Aorta (tissue), 5 donors: ENCODE data around the gene RIPOR1. TPM values are rescaled to one million over a fixed set of nuclear protein-coding genes. Genes with fewer than 3 reads are reported as not detected.
"Not testable (repeated sequence)": the region's sequence is repeated elsewhere in the genome, so short reads cannot be mapped to it uniquely, and the experiment has no call there.

ENCODE experiments used
- ATAC-seq: fragments of 200-7000 bp; cut with Tn5 transposase; one replicate; pipeline ENCODE4 v1.9.1; 2022; ENCODE audit warnings: moderate library complexity; ENCODE audit not compliant: low FRiP score
- DNase-seq, 2 donors: peaks; one replicate each; pipeline ENCODE4 v3.0.0-alpha.2; 2020
- H3K27ac ChIP-seq, 2 donors: one replicate each; pipeline ENCODE4 v1.5.1; 2013; ENCODE audit warnings: low read length in 2 of 2, mild to moderate bottlenecking in 2 of 2, moderate library complexity in 2 of 2, control low read depth in 1 of 2, inconsistent platforms in 1 of 2, low read depth in 1 of 2
- H3K27me3 ChIP-seq, 2 donors: one replicate each; pipeline ENCODE4 v1.6.1; 2013; ENCODE audit warnings: control low read depth in 1 of 2, low read length in 1 of 2, mild to moderate bottlenecking in 1 of 2, moderate library complexity in 1 of 2; ENCODE audit not compliant: insufficient read depth in 2 of 2, control insufficient read depth in 1 of 2
- H3K36me3 ChIP-seq, 2 donors: one replicate each; pipeline ENCODE4 v1.6.1; 2013; ENCODE audit warnings: control low read depth in 1 of 2, low read length in 1 of 2, mild to moderate bottlenecking in 1 of 2; ENCODE audit not compliant: insufficient read depth in 2 of 2, control insufficient read depth in 1 of 2
- H3K4me1 ChIP-seq, 2 donors: one replicate each; pipeline ENCODE4 v1.6.1; 2013; ENCODE audit warnings: low read length in 2 of 2, control low read depth in 1 of 2, mild to moderate bottlenecking in 1 of 2, moderate library complexity in 1 of 2; ENCODE audit not compliant: insufficient read depth in 2 of 2, control insufficient read depth in 1 of 2
- H3K4me3 ChIP-seq, 2 donors: one replicate each; pipeline ENCODE4 v1.5.1; 2013; ENCODE audit warnings: low read length in 2 of 2, control low read depth in 1 of 2, mild to moderate bottlenecking in 1 of 2
- H3K9me3 ChIP-seq: one replicate; pipeline ENCODE4 v1.6.1; 2013; ENCODE audit warnings: mild to moderate bottlenecking, low read length; ENCODE audit not compliant: control insufficient read depth
- WGBS, 2 donors: extraction: QIAGEN DNeasy Blood & Tissue Kit; methylation state at CpG; one replicate each; pipeline ENCODE4 v1.1.7; 2013; 5-methylcytosine and 5-hydroxymethylcytosine counted together
- intact Hi-C, 2 donors: fragments of 100-400 bp; cut with DNase I; formaldehyde crosslinking; loops; one replicate each; pipeline versions ENCODE4 v1.14.2 to v1.15.0; 2022
- polyA plus RNA-seq, 2 donors: library from polyadenylated mRNA; stranded (reverse); fragments of 200-250 nt; gene quantifications; one replicate each; pipeline ENCODE4 v1.2.3, GENCODE V29; 2013
- total RNA-seq, 2 donors: library from RNA; stranded (reverse); fragmentation: NEBNext Ultra II Directional; extraction: Animal tissue kit (Norgen Biotek cat#: 25700); gene quantifications; one replicate each; pipeline ENCODE4 v1.2.1, GENCODE V29; 2021
- donor health status: healthy with polysubstance abuse.
- donor health status: Bipolar disorder and iron deficiency.
- donor health status: DM: no; HTN: no; CAD: no.
- donor health status: DM: no; HTN: no; CAD: no.
- donor health status: DM: yes; HTN: yes; CAD: no.

The RIPOR1 gene
- total and polyA plus RNA-seq, 4 donors, result 22.7 to 120 (median 85.5) TPM

DNA sequence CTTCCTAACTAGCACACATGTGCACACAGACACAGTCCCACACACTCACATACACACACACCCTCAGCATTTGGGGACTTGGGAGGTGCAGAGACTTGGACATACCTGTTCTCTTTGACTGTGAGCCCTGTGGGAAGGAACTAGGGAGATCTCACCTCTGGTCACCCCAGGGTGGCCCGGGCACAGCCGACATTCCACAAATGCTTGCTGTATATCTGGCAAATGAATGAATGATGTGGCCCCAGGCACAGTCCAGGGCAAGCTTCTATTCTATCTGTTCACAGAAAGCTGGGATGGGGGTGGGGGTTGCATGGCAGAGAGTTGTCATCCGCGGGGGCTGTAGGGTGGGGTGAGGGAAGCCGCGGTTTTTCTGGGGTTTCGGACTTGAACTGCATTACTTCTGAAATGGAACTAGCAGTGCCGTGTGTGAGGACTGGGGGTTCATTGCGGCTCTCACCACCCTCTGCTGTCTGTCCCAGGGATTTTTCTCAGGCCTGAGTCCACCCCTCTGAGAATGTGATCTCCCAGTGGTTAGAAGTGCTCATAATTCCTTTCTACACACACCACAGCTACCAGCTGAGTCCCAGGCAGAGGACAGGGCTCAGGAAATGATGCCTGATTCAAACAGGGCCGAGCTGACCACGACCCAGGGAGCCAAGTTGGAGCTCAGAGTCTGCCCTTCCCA lies 3.3 kb upstream of the RIPOR1 start:
- WGBS, 2 donors, result 73 to 75% methylated on average over 11 of the region's 11 CpGs
- H3K9me3 ChIP-seq, result no peaks in the 10 kb centered on the region
- intact Hi-C loops, result loop anchor here in 1 of 2 donors (5.0 kb wide), 1 partner anchor 37 kb away; the partner anchor contains the start of gene CTCF
- no peak overlapping the region for H3K27ac ChIP-seq
- H3K27me3 ChIP-seq, result no peaks in the 10 kb centered on the region
- no peak overlapping the region for H3K4me3 ChIP-seq
- no peaks in the 10 kb centered on the region for H3K36me3 ChIP-seq
- H3K4me1 ChIP-seq, result no peaks in the 10 kb centered on the region
- no peak for ATAC-seq
- DNase-seq, result no peak

DNA sequence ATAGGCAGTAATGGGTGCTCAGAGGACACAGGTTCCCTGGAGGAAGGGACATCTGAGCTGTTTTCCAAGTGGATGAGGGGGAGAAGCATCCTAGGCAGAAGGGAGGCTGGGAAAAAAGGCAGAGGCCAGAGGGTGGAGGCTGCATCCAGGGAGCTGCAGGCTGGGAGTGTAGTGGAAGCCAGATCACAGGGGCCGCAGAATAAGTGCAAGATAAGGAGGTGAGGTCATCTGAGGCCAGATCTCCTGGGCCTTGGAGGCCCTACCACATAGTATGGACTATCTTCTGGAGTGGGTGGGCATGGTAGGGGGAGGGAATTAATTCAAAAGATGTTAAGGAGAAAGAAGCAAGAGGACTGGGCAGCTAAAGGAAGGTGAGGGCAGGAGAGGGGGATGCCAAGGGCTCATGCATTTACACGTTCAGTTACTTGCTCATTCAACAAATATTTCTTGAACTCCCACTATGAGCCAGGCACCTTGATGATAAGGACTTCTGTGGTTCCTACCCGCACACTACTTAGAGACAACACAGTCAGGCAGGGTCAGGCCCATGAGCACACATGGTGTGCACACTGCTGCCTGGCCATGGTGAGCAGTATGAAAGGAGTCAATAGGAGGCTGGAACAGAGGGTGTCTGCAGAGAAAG lies 2.4 kb upstream of the RIPOR1 start:
- no peaks in the 10 kb centered on the region for H3K36me3 ChIP-seq
- H3K27ac ChIP-seq, result no peak overlapping the region
- intact Hi-C loops, result loop anchor here in 1 of 2 donors (5.0 kb wide), 1 partner anchor 36 kb away; the partner anchor contains the start of gene CTCF
- no peaks in the 10 kb centered on the region for H3K27me3 ChIP-seq
- DNase-seq, result no peak
- no peak for ATAC-seq
- no peak overlapping the region for H3K4me3 ChIP-seq
- no peaks in the 10 kb centered on the region for H3K4me1 ChIP-seq
- WGBS, 2 donors, result 58 to 70% methylated on average over 3 of the region's 3 CpGs
- no peaks in the 10 kb centered on the region for H3K9me3 ChIP-seq

DNA sequence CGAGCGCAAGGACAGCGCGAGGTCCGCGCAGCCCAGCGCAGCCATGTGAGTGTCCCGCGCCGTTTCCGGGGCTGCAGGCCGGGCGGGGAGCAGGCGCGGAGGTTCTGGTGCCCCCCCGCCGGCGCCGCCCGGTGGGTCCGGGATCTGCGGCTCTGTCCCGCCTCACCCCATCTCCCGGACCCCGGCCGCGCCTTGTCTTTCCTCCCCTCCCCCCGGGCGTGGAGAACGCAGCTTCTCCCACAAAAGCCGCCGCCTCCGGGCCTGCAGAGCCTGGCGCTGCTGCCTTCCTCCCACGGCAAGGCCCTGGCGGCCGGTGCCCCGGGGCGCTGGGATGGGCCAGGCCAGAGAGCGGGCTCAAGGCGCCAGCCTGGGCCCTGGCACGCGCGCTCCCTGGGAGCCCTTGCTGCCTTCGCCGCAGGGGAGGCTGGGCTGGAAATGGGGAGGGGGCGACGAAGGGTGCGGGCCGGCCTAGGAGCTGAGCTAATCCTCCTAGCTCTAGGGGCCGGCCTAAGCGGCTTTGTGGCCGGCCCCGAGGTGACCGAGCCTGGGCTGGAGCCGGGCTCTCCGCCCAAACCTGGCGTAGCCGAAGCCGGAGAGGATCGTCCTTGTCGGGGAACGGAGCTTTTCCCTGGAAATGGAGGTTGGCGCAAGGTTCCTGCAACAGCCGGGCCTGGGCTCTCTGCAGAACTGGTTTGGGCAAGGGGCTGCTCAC lies 397 bp downstream of the RIPOR1 start:
- Histone ChIP-seq H3K4me3 (peak overlapping the region; percentile 84 to 93), H3K27ac (peak overlapping the region; percentile 66 to 73), H3K4me1 (no peaks in the 10 kb centered on the region), H3K9me3 (no peaks in the 10 kb centered on the region), H3K36me3 (no peaks in the 10 kb centered on the region), H3K27me3 (no peaks in the 10 kb centered on the region)
- ATAC-seq (peak; percentile 31), DNase-seq (peak in 1 of 2 donors; percentile 86)
- WGBS, 2 donors, result 0 to 1% methylated on average over 50 to 65 of the region's 65 CpGs
- intact Hi-C loops, result loop anchor here (2.0 to 5.0 kb wide), 2 partner anchors 33 to 34 kb away; partner anchors contain the start of gene CTCF (in 2 of the 2)

DNA sequence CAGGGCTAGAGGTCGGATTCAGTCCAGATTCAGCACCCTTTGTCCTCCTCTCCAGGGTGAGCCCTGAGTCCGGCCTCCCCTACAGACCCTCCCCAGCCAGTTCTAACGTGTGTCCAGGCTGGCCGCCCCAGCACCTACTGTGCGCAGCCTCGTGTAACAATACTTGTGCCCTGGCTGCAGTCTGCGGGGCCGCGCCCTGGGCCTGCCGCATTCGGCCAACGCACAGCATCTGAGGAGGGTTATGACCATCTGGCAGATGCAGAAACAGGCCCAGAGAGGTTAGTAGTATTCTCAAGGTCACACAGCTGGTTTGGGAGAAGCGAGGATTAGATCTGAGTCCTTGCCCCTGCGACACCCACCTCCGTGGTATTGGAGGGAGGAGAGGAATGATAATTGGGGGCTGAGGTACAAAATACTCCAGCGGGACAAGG lies 968 bp downstream of the RIPOR1 start:
- intact Hi-C loops, result loop anchor here (2.0 to 5.0 kb wide), 2 partner anchors 33 kb away; partner anchors contain the start of gene CTCF (in 2 of the 2)
- Histone ChIP-seq H3K4me1 (no peaks in the 10 kb centered on the region), H3K4me3 (peak overlapping the region; percentile 84 to 93), H3K36me3 (no peaks in the 10 kb centered on the region), H3K9me3 (no peaks in the 10 kb centered on the region), H3K27me3 (no peaks in the 10 kb centered on the region), H3K27ac (peak overlapping the region; percentile 23 to 66)
- peak; percentile 15 for ATAC-seq
- 0 to 2% methylated on average over 16 of the region's 16 CpGs for WGBS, 2 donors
- no peak for DNase-seq

DNA sequence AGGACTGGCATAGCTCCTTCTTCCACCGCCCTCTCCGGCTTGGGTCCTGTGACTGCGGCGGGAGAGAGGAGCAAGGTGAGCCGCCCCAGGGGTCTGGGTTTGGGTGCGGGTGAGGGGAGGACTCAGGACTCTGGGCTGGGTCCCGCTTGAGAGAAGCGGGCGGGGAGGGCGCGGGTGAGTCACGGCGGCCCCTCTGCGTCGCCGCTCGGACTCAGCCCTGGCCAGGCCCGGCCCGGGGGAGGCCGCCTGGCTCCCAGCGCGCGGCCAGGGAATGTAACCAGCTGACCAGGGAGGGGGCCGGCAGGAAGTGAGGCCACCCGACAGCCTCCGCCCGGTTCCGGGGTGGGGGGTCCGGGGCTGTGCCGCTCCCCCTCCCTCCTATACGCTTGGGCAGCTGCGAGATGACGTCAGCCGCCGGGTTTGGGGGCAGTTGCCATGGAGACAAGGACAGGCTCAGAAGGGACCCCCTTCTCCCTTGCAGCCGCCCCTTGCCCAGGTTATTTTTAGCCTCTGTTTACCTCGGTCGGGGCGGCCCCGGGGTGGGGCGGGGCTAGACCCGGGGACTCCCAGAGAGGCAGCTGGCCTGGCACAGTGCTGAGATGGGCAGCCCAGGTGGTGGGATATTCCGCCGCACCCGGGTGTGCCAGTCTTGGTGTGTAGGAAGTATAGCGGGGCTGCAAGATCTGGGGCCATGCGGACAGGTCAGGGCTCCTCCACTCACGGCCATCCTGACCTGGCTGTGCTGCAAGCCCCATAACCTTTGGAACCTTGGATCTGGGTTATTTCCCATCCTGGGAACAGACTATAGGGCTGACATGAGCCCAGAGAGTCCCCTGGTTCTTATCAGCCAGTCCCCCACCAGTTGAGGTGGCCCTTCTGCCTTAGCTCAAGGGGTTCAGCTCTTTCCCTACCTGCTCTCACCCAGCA lies 1.6 kb downstream of the RIPOR1 start:
- Histone ChIP-seq H3K27ac (peak overlapping the region; percentile 23 to 70), H3K27me3 (no peaks in the 10 kb centered on the region), H3K4me3 (peak overlapping the region; percentile 84 to 93), H3K36me3 (no peaks in the 10 kb centered on the region), H3K4me1 (no peaks in the 10 kb centered on the region), H3K9me3 (no peaks in the 10 kb centered on the region)
- intact Hi-C loops, result no loop called here
- ATAC-seq (peak; percentile 87), DNase-seq (peak; percentile 93 to 95)
- 1 to 4% methylated on average over 35 to 48 of the region's 48 CpGs for WGBS, 2 donors

DNA sequence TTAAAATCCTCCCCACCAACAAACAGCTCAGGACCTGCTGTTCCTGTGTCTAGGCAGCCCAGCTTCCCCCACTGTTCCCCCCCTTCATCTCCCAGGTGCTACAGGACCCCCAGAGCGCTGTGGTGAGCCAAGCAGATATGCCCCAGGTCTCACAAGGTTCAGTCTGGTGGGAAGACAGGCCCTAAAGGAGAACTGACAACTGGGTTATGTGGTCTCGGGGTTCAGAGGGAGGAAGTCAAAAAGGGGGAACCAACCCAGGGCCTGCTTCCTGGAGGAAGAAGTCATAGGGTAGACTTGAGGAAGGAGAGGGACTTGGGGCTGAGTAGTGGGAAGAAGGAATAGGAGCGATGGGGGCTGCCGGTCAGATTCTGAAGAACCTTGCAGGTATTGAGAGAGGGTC lies 2.6 kb downstream of the RIPOR1 start:
- WGBS, 2 donors, result 82 to 85% methylated on average over 4 of the region's 4 CpGs
- Histone ChIP-seq H3K27ac (peak overlapping the region in 1 of 2 donors; percentile 4), H3K36me3 (no peaks in the 10 kb centered on the region), H3K4me3 (no peak overlapping the region), H3K4me1 (no peaks in the 10 kb centered on the region), H3K27me3 (no peaks in the 10 kb centered on the region), H3K9me3 (no peaks in the 10 kb centered on the region)
- ATAC-seq, result no peak
- DNase-seq, result no peak
- intact Hi-C loops, result no loop called here

DNA sequence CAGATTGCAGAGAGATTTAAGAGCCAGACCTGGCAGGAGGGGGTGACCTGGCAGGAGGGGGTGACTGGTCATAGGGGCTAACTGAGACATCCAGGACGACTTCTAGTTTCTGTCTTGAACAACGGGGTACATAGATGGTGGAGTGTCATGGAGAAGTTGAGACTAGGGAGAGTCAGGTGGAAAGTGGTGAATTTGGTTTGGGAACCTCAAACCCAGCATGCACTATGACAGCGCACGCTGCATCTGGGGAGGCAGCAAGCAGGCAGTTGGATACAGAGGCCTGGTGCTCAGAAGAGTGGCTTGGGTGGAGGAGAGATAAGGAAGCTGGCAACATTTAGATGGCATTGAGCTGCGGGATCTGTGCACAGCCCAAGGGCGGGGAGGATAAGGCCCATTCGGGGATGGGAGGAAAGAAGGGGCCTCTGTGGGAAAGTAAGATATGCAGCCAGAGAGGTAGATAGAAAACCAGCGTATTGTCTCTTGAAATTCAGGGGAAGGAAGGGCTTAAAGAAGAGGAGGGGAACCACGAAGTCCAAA lies 4.5 kb downstream of the RIPOR1 start:
- H3K4me3 ChIP-seq, result no peak overlapping the region
- no peaks in the 10 kb centered on the region for H3K4me1 ChIP-seq
- intact Hi-C loops, result no loop called here
- ATAC-seq, result no peak
- no peaks in the 10 kb centered on the region for H3K27me3 ChIP-seq
- no peaks in the 10 kb centered on the region for H3K9me3 ChIP-seq
- 66 to 71% methylated on average over 9 of the region's 9 CpGs for WGBS, 2 donors
- no peak for DNase-seq
- no peak overlapping the region for H3K27ac ChIP-seq
- H3K36me3 ChIP-seq, result no peaks in the 10 kb centered on the region

DNA sequence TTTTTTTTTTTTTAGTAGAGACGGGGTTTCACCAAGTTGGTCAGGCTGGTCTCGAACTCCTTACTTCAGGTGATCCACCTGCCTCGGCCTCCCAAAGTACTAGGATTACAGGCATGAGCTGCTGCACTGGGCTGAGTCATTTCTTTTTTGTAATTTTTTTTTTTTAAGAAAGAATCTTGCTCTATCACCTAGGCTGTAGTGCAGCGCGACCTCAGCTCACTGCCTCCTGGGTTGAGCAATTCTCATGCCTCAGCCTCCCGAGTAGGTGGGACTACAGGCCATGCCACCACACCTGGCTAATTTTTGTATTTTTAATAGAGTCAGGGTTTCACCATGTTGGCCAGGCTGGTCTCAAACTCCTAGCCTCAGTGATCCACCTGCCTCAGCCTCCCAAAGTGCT lies 5.4 kb downstream of the RIPOR1 start:
- DNase-seq, H3K4me1 ChIP-seq: not testable (repeated sequence)

More for the DNA sequence above, 5.4 kb downstream of the RIPOR1 start:
- H3K36me3 ChIP-seq, H3K9me3 ChIP-seq, H3K27ac ChIP-seq, H3K27me3 ChIP-seq, intact Hi-C loops, H3K4me3 ChIP-seq, ATAC-seq: not testable (repeated sequence)
- WGBS, 2 donors, result 90 to 93% methylated on average over 6 of the region's 6 CpGs
